ENCODE measurements around the gene AADACL3. TPM values are rescaled to one million over a fixed set of nuclear protein-coding genes. Genes with fewer than 3 reads are reported as not detected.

The AADACL3 gene
- total and polyA plus RNA-seq, 2 donors (not counting 3 experiments of a cell fraction or from before 2014, with no cell fraction given): not detected

- DNase-seq (ENCODE audit: low read depth, low spot score): no peak
- H3K4me1 ChIP-seq (ENCODE audit: control insufficient read depth, extremely low read depth, insufficient read depth, low read length): no peaks in the 10 kb centered on the region
- FAIRE-seq: no peak
- CTCF ChIA-PET: no interaction called here
- H3K79me2 ChIP-seq (ENCODE audit: control insufficient read depth, insufficient read depth, low read length): no peaks in the 10 kb centered on the region
- H3K27ac ChIP-seq (ENCODE audit: insufficient read depth, low read depth, low read length): no peak within 1 kb of the TSS
- H3K9me3 ChIP-seq (replicated peaks; ENCODE audit: control insufficient read depth, insufficient read depth, low read length): no peaks in the 10 kb centered on the region
- H3K9me1 ChIP-seq (replicated peaks; ENCODE audit: control insufficient read depth, extremely low read depth, insufficient read depth, low read length): no peaks in the 10 kb centered on the region
- intact Hi-C loops (cut with micrococcal nuclease) (no loop called here), dilution Hi-C loops (cut with MboI; ENCODE audit: extremely low pct_ligation_motif_present, low sequenced_read_pairs) (no loop called here)
- no peak within 1 kb of the TSS for H3K4me2 ChIP-seq (ENCODE audit: insufficient read depth, low read length)
- POLR2A ChIA-PET: no interaction called here
- no peak within 1 kb of the TSS for H2AFZ ChIP-seq (ENCODE audit: low read depth, low read length)
- no peak within 1 kb of the TSS for H3K9ac ChIP-seq (replicated peaks; ENCODE audit: extremely low read depth, insufficient read depth, low read length)
- TF ChIP-seq FOS (IDR thresholded peaks at IDR 0.05; ENCODE audit: borderline replicate concordance, insufficient read depth, low read length) (no peak), MYC (IDR thresholded peaks at IDR 0.05; ENCODE audit: low read depth, low read length) (no peak), EZH2 (IDR thresholded peaks at IDR 0.05; ENCODE audit: borderline replicate concordance, low read depth, low read length, severe bottlenecking) (no peak), GATA2 (IDR thresholded peaks at IDR 0.05; ENCODE audit: insufficient read depth, insufficient read length, low read depth, low read length) (no peak), POLR2A (IDR thresholded peaks at IDR 0.05; ENCODE audit: low read depth, low read length) (no peak), CTCF (IDR thresholded peaks at IDR 0.05; ENCODE audit: extremely low read depth in 1 of 2, insufficient read depth in 1 of 2, low read depth in 1 of 2, low read length in 2 of 2) (no peak), MAX (IDR thresholded peaks at IDR 0.05; ENCODE audit: insufficient read depth, insufficient read length) (no peak), POLR2AphosphoS5 (IDR thresholded peaks at IDR 0.05; ENCODE audit: insufficient read depth, low read depth, low read length) (no peak), JUN (IDR thresholded peaks at IDR 0.05; ENCODE audit: borderline replicate concordance, insufficient read depth, insufficient read length, low read depth) (no peak)
- H3K27me3 ChIP-seq (ENCODE audit: control insufficient read depth in 2 of 2, insufficient read depth in 2 of 2, low read length in 2 of 2): no peaks in the 10 kb centered on the region
- H4K20me1 ChIP-seq (replicated peaks; ENCODE audit: control insufficient read depth, extremely low read depth, insufficient read depth, low read length): no peaks in the 10 kb centered on the region
- no peak within 1 kb of the TSS for H3K4me3 ChIP-seq (replicated peaks in 1 of 3; ENCODE audit: insufficient read depth in 1 of 3, low read depth in 1 of 3, low read length in 3 of 3)
- no peaks in the 10 kb centered on the region for H3K36me3 ChIP-seq (ENCODE audit: control insufficient read depth in 2 of 2, extremely low read depth in 1 of 2, insufficient read depth in 2 of 2, low read length in 2 of 2)
- BruUV-seq (replicated peaks): no TSS peak
Measured at GRCh38 chr1:12773438-12773837, 57.5 kb downstream of the AADACL3 start, which contains the start of gene PRAMEF12. PRAMEF12 (plus strand) TSS chr1:12773738; CDS start chr1:12774868, 1,130 bp downstream.
